Adipose tissue (tissue), 3 donors: ENCODE results near the gene CCDC80. TPM values are rescaled to one million over a fixed set of nuclear protein-coding genes. Genes with fewer than 3 reads are reported as not detected.
"Not testable (repeated sequence)": the region's sequence is repeated elsewhere in the genome, so short reads cannot be mapped to it uniquely, and the experiment has no call there.

Experiments used
- H3K27ac ChIP-seq: one replicate; pipeline ENCODE4 v1.5.1; 2013; ENCODE audit warnings: low read depth, low read length
- WGBS, 3 donors: extraction: QIAGEN DNeasy Blood & Tissue Kit; methylation state at CpG; one replicate each; pipeline ENCODE4 v1.1.7; 2013; 5-methylcytosine and 5-hydroxymethylcytosine counted together
- polyA plus RNA-seq, 3 donors: library from polyadenylated mRNA; stranded (reverse); fragments of 200-250 nt; gene quantifications; one replicate each; pipeline ENCODE4 v1.2.3, GENCODE V29; 2013
- donor health status: healthy with polysubstance abuse.
- donor health status: Bipolar disorder and iron deficiency.
- donor health status: healthy.

Gene CCDC80
- polyA plus RNA-seq, 3 donors: 16.5 to 213 (median 81.7) TPM

DNA sequence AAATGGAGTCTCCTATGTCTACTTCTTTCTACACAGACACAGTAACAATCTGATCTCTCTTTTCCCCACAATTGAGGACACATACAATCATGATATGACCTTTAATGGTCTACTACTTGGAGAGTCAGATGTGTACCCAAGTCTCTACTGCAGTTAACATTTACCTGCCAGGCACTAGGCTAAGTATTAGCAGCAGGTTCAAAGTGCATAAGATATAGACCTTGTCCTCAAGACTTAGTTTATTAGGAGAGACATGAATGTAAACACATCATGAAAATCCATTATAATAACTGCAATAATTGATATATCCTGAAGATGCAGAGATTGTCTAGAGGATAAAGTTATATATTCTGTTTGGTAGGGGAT lies 76.0 kb downstream of the CCDC80 start:
- H3K27ac ChIP-seq: no peak overlapping the region

DNA sequence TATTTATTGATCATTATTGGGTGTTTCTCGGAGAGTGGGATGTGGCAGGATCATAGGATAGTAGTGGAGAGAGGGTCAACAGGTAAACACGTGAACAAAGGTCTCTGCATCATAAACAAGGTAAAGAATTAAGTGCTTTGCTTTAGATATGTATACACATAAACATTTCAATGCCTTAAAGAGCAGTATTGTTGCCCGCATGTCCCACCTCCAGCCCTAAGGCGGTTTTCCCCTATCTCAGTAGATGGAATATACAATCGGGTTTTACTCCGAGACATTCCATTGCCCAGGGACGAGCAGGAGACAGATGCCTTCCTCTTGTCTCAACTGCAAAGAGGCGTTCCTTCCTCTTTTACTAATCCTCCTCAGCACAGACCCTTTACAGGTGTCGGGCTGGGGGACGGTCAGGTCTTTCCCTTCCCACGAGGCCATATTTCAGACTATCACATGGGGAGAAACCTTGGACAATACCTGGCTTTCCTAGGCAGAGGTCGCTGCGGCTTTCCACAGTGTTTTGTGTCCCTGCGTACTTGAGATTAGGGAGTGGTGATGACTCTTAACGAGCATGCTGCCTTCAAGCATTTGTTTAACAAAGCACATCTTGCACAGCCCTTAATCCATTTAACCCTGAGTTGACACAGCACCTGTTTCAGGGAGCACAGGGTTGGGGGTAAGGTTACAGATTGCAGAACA lies 76.5 kb downstream of the CCDC80 start:
- not testable (repeated sequence) for H3K27ac ChIP-seq
- WGBS, 3 donors: 73 to 80% (median 76%) methylated on average over 11 to 13 of the region's 15 CpGs

DNA sequence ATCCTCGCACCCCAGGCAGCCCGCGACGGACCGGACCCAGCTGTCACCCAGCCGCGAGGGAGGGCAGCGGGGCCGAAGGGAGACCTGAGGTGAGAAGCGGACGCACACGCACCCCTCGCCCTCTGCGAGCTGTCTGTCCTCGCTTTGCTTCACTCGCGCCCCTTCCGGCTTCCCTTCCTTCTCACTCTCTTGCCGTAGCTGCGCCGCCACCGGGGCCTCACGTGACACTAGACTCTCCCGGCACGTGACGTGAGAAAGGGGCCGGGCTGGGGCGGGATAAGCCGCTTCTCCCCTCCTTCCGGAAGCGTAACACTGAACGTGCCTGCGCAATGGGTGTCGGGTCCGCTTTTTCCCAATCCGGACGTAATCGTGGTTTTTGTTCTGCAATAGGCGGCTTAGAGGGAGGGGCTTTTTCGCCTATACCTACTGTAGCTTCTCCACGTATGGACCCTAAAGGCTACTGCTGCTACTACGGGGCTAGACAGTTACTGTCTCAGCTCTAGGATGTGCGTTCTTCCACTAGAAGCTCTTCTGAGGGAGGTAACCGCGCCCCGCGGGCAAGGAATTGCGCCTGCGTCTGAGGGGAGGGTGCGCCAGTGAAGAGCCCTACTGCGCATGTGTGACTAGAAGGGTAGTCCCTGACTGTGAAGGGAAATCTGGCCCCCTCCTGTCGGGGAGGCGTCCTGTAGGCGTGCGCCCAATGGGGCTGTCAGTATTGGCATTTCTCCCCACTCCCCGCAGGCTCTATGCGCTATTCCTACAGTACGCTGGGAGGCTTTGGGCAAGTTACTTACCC lies 79.0 kb downstream of the CCDC80 start, which contains the start of the genes ATG3 and SLC35A5:
Gene ATG3, minus strand, starts transcription at position 229 of the 796 bp plus-strand sequence. CDS start 434 bp downstream, outside the sequence.
Gene SLC35A5, plus strand, starts transcription at position 312 of the 796 bp plus-strand sequence. CDS start 1,359 bp downstream, outside the sequence.
- 0 to 1% (median 0%) methylated on average over 53 to 58 of the region's 58 CpGs for WGBS, 3 donors

DNA sequence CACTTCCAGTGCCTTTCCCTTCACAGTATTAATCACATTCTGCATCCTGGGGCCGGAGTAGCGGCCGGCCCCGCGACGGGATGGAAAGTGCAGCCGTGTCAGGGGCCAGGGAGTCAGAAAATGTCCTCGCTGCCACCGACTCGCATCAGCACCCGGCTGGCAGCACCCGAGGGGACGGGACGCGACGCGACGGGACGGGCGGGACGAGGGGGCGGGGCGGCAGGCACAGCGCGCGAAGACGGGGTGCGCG lies 79.5 kb downstream of the CCDC80 start:
- WGBS, 3 donors: 0 to 1% (median 0%) methylated on average over 29 of the region's 29 CpGs
- H3K27ac ChIP-seq: peak overlapping the region; percentile 93

More for the DNA sequence above, 79.0 kb downstream of the CCDC80 start, which contains the start of the genes ATG3 and SLC35A5:
- H3K27ac ChIP-seq: peak within 1 kb of the TSS; percentile 93

DNA sequence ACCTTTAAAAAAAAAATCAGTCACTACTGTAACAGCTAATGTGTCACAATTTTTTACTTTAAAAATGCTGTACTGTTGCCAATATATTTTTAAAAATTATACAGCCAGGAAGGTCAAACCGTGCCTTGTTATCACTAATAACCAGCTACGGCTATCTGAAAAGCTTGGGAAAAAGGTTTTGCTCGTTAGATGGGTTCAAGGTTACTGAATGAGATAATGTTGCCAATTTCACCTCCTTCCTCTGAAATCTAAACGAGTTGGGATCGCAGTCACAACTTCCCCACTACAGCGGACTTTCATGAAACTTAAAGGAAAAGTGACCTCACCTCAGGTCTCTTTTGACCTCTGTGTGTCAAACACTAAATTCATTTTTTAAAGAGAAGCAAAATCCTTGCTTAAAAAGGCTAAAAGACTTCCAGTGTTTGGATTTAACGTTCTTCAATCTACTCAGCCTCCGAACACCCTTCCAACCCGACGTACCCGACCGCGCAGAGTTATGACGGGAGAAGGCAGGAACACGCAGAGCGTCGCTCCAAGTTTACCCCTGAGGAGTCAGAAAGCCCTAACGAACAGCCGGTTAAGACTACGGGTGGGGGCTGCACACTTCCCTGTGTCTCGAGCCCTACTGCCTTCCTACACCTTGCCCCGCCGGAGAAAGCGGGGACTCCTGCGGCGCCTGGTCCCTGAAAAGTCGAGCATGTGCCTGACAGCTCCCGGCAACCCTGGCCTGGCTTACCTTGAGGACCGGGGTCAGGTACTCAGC lies 80.0 kb downstream of the CCDC80 start:
- 0 to 1% (median 0%) methylated on average over 29 of the region's 29 CpGs for WGBS, 3 donors
- H3K27ac ChIP-seq: peak overlapping the region; percentile 93

DNA sequence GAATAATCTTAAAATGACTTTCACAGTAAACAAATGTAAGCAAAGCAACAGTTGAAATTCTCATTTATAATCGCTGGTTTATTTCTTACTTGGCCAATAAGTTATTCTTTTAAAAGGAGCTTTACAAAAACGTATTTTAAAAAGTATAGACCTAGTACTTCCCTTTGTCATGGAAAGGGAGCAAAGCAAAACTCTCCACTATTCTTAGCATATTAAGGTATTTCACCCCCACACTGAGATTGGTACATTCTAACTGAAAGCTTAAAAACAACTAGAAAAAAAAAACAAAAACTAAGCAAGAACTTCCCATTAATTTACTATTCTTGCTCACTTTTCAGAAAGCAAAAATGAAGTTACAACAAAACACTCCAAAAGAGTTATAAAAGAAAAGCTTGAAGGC lies 80.6 kb downstream of the CCDC80 start:
- WGBS, 3 donors: 10 to 24% (median 18%) methylated on average over 2 of the region's 2 CpGs
- H3K27ac ChIP-seq: no peak overlapping the region

DNA sequence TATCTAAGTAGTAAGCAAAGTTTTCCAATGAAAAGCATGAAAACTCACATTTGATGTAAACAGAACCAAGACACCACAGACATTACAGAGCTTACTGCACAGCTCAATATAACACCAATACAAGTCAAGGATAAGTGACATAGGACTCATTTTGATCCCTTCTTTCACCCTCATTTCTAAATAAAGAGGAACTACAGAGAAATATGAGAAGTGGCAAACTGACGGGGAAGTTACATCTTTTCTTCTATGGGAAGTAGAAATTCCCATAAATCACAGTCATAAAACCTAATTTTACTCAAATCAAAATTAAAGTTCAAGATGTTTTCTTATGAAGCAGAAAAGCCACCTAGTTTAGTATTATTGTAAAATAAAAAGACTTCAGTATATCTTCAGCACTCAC lies 83.0 kb downstream of the CCDC80 start:
- 53 to 89% (median 59%) methylated on average over 1 of the region's 1 CpG for WGBS, 3 donors
- no peak overlapping the region for H3K27ac ChIP-seq

DNA sequence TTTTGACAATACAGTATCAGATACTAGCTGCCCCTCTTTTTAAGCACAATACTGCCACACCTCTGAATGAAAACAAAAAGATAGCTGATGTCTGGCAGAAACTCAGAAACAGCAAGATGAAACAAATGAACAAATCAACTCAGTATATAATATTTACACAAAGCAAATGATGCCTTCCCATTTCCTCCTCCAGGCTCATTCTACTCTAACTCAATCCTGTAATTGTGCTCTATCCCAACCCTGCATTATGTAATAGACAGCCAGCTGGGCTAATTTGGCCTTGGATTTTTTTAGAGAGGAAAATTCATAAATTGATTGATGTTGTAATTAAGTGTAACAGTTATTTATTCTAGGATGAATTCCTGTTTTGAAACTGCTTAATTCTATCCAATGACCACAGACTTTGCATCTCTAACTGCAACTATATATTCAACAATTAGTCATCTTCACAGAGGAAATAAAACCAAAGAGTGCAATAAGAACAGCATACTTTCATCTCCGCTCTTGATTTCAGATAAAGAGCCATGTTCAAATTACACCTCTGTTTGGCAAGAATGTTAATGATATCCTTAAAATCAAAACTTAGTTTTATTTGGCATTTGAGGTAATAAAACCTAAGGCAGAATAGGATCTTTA lies 85.3 kb downstream of the CCDC80 start:
- WGBS, 3 donors: 54 to 86% (median 57%) methylated on average over 1 of the region's 1 CpG
- H3K27ac ChIP-seq: no peak overlapping the region

DNA sequence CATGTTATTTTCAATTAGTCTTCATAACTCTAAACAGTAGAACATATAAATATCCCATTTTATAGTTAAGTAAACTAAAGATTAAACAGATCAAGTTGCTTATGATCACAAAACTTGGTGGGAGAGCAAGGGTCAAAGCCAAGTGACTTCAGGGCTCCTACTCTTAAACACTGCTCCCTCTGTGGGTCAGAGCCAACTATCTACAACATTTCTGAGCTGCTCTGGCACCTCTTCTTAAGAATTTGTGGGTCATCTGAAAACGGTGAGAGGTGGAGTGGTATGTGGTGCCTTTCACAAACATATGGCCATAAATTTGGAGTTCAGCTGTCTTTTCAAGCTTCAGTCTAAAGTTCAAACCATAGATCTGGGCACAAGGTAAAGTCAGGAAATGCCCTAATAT lies 90.1 kb downstream of the CCDC80 start:
- H3K27ac ChIP-seq: no peak overlapping the region
- WGBS, 3 donors: 9 to 58% (median 41%) methylated on average over 1 of the region's 1 CpG

Other genes starting within 250 kb of the CCDC80 start
- 1 to 10 TPM in 1 of 3 donors, under 1 TPM in 1, not detected in 1; 0.43 to 1.2 TPM for gene BTLA, start 141.7 kb downstream of the CCDC80 start, polyA plus RNA-seq
- gene ATG3, start 79.2 kb downstream of the CCDC80 start, polyA plus RNA-seq: 10 to 100 TPM; 31.4 to 47.9 (median 44.2) TPM
- gene SLC35A5, start 79.1 kb downstream of the CCDC80 start, polyA plus RNA-seq: 10 to 100 TPM in 2 of 3 donors, 1 to 10 TPM in 1; 6.5 to 13.0 (median 12.0) TPM
- not detected for gene CD200R1L, start 205.7 kb upstream of the CCDC80 start, polyA plus RNA-seq